GM19099 (cell line): ENCODE measurements around the gene SWI5.

Experiments used
- POLR2A ChIP-seq: IDR thresholded peaks from 3 replicates; pipeline ENCODE4 v1.6.1; 2011; ENCODE audit warnings: low read depth; ENCODE audit not compliant: insufficient read length; ENCODE audit errors: extremely low read depth

The SWI5 gene

DNA sequence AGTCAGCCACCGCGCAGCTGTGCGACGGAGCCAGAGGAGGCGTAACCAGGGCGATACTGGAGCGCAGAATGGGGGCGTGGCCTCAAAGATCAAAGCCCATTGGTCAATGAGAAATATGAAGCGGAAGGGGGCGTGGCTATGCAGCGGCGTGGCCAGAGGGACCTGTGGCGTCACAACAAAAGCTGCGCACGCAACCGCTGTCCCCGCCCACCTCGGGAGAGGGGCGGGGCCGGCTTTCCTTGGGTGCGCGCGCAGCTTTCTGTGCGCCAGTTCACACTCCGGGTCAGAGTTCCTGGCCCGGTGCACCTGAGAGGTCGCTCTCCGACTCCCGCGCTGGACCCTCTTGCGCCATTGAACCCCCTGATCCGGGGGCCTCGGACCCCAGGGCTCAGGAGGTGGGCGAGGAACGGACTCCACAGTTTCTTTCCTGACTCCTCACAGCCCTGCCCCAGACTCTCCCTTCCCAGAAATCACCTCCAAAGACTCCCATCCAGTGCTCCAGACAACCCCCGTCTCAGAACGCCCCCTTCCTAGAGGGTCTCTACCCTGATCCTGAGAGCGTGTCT is at the start of gene SWI5:
TSS of gene SWI5 (plus strand) at position 269 of the 566 bp plus-strand sequence.
- TF ChIP-seq POLR2A = peak; percentile 99

DNA sequence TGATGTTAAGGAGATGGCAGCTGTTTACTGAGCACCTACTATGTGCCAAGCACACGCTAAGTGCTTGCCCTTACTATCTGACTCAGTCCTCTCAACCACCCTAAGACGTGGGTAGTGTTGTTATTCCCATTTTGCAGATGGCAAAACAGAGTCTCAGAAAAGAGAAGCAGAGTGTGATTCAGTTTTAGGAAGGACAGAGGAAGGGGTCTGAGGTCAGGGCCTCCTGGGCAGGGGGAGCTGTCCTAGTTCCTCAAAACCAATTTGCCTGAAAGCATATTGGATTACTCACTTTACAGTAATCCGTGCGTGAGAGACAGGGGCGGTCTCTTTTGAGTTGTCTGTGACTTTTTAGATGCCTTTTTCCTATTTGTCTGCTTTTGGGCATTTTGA is 49.7 kb upstream of the SWI5 start:
- TF ChIP-seq POLR2A = no peak

DNA sequence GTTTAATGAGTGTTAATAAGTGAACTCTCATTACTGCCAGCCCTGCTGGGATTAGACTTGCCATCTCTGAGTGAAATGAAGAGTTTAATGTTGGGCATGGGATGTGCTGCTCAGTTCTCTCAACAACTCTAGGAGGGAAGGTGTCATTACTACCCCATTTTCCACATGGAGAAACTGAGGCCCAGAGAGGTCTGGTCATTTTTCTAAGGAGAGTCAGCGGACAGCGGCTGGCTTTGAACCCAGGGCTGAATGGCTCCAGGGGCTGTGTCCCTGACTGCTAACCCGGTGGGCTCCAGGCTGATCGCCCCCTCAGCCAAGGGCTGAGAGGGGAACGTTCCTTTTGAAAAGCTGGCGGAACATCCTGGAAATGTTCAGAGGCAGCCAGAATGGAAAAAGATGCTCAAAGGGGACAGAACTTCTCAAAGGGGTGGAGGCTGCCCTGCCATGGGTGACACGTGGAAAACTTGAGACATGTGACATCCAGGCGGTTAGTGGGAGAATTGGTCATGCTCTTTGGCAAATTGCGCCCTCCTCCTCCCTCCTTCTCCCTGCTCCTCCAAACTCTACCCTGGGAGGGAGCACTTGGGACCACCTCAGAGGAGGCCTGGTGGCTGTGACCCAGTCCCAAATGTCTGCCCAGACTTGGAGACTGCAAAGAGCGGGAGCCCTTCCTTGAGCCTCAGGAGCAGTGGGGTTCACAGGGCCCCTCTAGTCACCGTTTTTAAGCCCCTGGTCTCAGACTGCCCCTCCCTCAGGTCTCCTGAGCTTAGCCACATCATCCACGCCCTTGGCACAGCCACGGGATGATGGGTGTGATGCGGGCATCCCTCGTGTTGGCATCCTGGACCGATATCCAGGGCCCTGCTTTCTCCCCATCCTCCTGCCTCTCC is 44.2 kb upstream of the SWI5 start:
- no peak for TF ChIP-seq POLR2A

DNA sequence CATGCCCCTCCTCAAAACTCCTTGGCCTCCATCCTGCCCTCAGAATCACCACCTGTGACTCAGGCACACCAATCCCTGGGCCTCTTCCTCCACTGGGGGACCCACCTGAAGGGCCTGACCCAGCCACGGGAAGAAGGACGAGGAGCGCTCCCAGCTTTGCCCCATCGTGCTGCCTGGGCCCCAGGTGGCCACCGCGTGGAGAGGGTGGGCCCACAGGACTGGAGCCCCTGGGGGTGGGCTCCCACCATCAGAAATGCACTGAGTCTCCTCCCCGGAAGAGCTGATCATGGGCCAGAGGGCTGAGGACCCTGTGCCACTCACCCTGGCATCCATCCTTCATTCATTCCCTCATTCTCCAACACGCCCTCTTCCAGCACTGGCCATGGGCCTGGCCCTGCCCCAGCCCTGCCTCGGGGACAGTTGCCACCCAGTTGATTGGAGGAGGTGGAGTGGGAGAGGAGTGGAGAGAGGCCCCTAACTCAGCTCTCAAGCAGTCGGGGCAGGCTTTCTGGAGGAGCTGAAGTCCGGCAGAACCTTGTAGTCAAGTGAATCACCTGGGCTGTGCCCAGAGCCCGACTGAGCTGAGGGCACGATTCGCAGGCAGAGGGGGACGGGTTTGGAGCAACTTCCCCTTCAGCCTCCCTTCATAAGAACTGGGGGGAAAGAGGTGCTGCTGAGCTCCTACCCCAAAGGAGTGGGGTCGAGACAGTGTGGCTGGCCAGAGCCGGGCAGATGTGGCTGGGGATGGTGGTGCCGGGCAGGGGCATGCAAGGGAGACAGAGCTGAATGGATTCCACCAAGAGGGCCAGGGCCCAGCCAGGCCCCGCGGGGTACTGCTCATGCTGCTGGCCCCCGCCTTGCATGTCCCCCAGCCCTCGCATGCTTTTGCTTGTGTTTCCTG is 43.3 kb upstream of the SWI5 start:
- TF ChIP-seq POLR2A = no peak

DNA sequence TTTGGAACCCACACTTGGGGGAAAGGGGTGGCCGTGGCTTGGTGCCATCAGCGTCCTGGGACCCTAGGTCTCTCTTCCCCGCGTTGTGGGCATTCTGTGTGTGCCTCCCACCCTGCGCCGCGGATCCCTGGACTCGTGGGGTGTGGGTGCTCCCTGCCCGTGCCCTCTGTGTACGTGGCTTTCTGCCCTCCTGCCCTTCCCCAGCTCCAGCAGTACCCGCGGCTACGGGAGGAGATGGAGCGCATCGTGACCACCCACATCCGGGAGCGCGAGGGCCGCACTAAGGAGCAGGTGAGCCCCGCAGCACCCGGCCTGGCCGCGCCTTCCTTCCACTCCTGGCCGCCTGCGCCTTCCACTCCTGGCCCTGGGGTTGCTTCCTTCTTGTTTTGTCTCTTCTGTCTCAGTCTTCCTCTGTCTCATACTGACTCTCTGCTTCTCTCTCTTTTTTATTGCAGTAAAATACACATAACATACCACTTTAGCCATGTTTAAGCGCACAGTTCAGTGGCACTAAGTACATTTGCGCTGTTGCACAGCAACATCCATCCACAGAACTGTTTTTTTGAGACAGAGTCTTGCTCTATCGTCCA is 42.2 kb upstream of the SWI5 start:
- TF ChIP-seq POLR2A = no peak

DNA sequence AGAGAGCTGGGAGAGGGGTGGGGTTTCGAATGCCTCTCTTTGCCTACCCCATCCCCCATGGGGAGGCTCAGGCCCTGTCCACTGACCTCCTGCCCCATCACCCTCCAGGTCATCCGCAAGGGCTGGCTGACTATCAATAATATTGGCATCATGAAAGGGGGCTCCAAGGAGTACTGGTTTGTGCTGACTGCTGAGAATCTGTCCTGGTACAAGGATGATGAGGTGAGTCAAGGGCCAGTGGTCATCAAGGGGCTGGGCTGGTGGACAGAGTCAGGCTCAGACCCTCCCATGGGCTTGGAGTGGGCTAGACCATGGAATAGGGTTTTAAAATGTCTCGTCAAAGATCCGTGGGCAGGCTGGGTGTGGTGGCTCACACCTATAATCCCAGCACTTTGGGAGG is 34.0 kb upstream of the SWI5 start:
- no peak for TF ChIP-seq POLR2A

DNA sequence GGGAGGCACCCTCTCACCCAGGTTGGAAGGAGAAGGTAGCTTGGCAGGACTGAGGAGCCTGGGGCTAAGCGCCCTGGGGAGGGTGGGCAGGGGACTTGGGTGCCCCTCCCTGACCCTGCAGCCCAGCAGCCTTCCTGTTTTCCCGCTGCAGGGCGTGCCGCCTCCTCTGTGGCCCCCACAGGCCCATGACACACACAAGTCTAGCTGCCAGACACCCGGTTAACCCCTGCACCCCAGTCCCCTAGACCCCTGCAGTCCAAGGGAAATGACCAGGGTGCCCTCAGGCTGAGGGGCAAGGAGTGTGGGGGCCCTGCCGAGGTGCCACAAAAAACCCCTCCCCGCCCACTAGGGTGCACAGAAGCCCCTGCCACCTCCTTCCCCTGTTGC is 33.3 kb upstream of the SWI5 start:
- no peak for TF ChIP-seq POLR2A

DNA sequence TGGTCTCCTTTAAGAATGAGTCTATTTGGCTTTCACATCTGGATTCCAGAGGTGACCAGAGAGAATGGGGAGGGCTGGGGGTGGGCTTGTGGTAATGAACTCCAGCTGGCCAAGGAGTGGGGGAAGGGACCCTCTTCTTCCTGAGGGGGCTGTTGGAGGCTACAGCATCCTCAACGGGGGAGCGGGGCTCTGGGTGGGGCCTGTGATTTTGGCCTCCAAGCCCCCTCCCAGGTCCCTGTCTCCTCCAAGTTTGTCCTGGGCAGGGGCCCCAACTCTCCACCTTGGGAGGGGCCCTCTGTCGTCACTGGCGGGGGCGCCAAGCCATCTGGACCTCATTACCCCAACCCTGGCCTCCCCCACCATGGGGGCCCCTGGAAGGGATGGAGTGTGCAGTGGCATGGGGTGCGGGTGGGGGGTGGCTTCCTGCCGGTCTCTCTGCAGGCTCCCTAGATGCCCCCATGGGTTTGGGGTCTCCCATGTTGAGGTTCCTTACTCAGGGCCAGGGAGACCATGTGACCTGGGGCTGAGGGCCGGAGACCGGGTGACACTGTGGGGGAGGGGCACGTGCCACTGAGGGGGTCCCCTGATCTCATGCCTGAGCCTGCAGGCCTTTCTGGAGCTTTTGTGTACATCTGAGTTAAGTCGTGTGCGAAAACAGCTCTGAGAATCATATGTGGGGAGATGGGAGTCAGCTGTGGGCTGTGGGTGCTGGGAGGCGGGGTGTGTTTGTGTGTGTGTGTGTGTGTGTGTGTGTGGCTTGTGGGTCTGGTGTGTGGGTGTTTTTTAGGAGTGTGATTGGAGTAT is 32.7 kb upstream of the SWI5 start:
- no peak for TF ChIP-seq POLR2A

DNA sequence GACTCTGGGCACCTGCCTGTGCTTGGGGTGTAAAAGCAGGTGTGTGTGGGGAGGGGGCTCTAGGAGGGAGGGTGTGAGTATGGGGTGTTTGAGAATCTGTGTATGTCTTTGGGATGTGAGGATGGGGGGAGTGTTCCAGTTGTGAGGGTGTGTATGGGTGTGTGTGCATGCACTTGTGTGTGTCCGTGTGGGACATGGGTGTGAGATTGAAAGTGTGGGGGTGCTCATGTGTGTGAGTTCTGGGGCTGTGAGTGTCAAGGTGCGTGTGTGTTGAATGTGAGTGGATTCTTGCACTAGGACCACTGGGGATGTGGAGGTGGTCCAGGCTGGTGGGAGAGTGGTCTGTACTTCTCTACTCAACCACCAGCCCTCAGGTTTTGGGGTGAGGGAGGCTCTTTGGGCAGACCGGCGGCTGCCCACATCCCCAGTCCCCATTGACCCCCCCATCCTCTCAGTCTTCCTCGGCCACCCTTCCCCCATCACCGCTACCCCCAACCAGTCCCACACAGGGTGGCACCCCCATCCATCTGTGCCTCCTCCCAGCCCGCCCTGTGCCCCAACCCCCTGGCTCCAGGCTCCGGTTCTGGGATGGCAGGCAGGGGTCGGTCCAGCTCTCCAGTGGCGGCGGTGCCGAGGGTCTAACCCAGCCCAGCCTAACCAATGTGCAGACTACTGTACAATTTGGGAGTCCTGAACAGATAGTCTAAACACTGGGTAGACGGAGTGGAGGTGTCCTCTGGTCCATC is 31.8 kb upstream of the SWI5 start:
- no peak for TF ChIP-seq POLR2A

DNA sequence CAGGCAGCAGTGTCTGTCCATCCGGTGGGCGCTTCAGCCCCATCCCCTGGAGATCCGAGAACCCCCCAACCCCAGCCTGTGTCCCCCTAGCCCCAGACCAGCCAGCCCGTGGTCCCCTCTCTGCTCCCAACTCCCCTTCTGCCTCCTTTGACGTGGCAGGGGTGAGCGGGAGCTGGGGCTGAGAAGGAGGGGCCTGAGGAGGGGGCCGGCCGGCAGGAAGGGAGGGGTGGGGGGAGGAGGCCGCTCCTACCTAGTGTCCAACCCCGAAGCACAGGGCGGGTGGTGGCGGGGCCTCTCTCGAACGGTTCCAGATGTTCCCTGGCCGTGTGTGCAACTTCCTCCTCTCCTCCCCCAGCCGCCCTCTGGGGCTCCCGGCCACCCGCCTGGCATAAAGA is 31.2 kb upstream of the SWI5 start:
- TF ChIP-seq POLR2A = no peak

DNA sequence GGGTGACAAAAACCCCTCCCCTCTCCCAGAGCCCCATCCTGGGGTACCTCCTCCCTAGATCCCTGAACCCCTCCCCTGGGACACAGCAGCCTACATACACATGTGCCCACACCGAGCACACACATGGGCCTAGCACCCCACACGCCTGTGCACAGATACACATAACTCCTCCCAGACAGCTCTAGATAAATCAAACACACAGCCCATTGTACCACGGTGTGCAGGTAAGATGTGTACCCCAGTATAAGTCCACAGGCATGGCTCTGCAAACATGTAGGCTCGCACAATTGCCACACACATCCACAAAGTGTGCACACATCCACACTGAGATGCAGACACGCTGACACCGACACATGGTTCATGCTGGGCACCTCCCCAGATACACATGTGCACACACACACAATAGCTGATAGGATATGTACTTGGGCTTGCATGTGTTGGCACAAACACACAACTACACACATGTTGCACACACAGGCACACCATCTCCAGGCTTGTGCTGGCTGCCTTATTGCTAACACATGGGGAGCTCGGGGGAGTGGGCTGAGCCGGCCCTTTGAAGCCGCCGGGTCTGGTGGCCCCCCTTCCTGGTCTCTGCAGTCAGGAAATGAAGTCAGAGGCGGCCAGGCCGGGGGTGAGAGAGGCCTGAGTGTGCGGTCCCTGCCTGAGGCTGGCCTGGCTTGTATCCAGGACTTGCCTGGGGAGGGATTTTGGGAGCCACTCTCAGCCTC is 30.5 kb upstream of the SWI5 start:
- TF ChIP-seq POLR2A = no peak

DNA sequence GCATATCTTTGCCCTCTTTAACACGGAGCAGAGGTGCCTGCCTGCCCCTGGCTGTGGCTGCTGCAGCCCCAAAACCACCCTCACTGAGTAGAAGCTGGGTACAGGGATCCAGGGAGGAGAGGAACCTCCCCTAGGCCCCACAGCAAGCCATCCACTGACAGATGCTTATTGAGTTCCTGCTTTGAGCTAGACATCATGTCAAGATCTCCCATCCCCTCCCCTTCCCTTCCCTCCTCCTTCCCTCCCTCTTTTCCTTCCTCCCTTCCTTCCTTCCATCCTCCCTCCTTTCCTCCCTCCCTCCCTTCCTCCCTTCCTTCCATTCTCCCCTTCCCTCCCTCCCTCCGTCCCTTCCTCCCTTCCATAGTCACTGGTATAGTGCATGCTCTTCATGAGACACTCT is 29.6 kb upstream of the SWI5 start:
- no peak for TF ChIP-seq POLR2A

DNA sequence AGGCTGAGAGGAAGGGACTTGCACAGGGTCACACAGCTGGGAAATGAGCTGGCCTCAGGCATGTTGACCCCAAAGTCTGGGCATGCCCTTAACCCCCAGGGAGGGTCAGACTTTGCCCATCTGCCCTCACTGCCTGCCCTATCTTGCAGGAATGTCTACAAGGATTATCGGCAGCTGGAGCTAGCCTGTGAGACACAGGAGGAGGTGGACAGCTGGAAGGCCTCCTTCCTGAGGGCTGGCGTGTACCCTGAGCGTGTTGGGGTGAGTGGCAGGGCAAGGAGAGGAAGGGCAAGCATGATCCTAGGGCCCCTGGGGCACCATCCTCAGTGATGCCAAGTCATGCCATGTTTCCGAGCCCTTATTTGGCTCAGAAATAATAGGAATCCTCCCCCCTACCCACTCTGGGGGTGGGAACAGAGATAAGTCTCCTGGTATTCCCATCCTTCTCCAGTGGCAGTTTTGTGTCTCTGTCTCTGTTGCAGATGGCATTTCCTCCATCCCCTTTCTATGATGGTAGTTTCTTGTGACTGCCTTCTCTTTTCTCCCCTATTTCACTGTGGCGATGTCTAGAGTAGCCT is 28.8 kb upstream of the SWI5 start:
- TF ChIP-seq POLR2A = no peak
